Measurements from ENCODE around the gene TNS3. TPM values are rescaled to one million over a fixed set of nuclear protein-coding genes. Genes with fewer than 3 reads are reported as not detected.

Gene TNS3
- total RNA-seq, 5 donors from 2014 or later (not counting 1 experiment from before 2014, with no cell fraction given), result 0.58 to 3.7 (median 2.0) TPM

DNA sequence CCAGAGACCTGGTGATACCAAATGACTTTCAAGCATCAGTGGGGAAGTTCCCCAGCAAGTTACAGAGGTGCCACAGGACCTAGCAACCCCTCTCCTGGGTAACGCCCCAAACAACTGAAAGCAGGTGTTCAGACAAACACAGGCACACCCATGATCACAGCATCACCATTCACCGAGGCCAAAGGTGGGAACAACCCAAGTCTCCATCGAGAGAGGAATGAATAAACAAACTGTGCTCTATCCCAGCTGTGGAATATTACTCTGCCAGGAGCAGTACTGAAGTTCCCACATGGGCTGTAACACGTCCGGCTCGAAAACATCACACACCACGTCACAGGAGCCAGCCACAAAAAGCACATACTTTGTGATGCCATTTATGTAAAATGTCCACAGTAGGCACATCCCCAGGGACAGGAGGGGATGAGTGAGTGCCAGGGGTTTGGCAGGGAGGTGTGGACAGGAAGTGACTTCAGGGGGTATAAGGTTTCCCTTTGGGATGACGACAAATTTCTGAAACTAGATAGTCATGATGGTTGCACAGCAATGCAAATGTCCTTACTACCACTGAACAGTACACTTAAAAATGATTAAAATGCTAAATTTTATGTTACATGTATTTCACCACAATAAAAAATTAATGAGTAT lies 222.8 kb downstream of the TNS3 start:
- Mint-ChIP-seq H3K27ac (no peak overlapping the region), H3K36me3 (no peaks in the 10 kb centered on the region), H3K4me3 (no peak overlapping the region), H3K27me3 (no peaks in the 10 kb centered on the region), H3K4me1 (peaks cover 0 to 6% (median 3%) of the 10 kb centered on the region in 3 donors), H3K9me3 (no peaks in the 10 kb centered on the region)
- no peak for ATAC-seq (replicated peaks in 1 of 4)
- Histone ChIP-seq H3K4me1 (ENCODE audit: control insufficient read depth in 1 of 2, extremely low read depth in 1 of 2, insufficient read depth in 2 of 2, low read length in 2 of 2) (peaks cover 0 to 3% of the 10 kb centered on the region in 2 experiments), H3K27ac (ENCODE audit: low read length) (no peak overlapping the region), H3K27me3 (replicated peaks in 1 of 2; ENCODE audit: control insufficient read depth in 2 of 2, extremely low read depth in 1 of 2, insufficient read depth in 2 of 2, low read length in 1 of 2) (peaks cover 0 to 3% of the 10 kb centered on the region in 2 experiments), H3K36me3 (ENCODE audit: control insufficient read depth in 2 of 2, extremely low read depth in 1 of 2, insufficient read depth in 1 of 2, low read length in 1 of 2) (no peaks in the 10 kb centered on the region), H3K4me3 (ENCODE audit: control insufficient read depth in 1 of 2, extremely low read depth in 1 of 2, low read length in 1 of 2) (no peak overlapping the region), H3K9me3 (no peaks in the 10 kb centered on the region)
- ChIA-PET POLR2A (no interaction called here), CTCF (no interaction called here)
- DNase-seq, result no peak
- WGBS (ENCODE audit: insufficient coverage), result 78% methylated on average over 5 of the region's 8 CpGs

DNA sequence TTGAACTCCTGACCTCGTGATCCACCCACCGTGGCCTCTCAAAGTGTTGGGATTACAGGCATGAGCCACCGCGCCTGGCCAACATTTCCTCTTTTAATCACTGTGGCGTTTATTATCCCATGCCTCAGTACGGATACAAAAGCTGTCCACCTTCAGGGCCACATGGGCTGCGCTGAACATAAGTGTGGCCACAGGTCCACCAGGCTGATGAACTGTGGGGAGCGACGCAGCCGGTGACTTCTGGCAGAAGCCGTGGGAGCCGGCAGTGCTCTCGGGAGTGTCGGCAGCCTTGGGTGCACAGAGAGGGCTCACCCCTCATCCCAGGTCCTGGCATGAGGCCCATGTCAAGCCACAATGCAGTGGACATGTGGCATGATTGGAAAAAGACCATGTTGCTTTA lies 223.6 kb downstream of the TNS3 start:
- Histone ChIP-seq H3K27me3 (replicated peaks in 1 of 2; ENCODE audit: control insufficient read depth in 2 of 2, extremely low read depth in 1 of 2, insufficient read depth in 2 of 2, low read length in 1 of 2) (peaks cover 0 to 3% of the 10 kb centered on the region in 2 experiments), H3K9me3 (no peaks in the 10 kb centered on the region), H3K36me3 (ENCODE audit: control insufficient read depth in 2 of 2, extremely low read depth in 1 of 2, insufficient read depth in 1 of 2, low read length in 1 of 2) (no peaks in the 10 kb centered on the region), H3K4me3 (ENCODE audit: control insufficient read depth in 1 of 2, extremely low read depth in 1 of 2, low read length in 1 of 2) (no peak overlapping the region), H3K27ac (ENCODE audit: low read length) (no peak overlapping the region), H3K4me1 (ENCODE audit: control insufficient read depth in 1 of 2, extremely low read depth in 1 of 2, insufficient read depth in 2 of 2, low read length in 2 of 2) (peaks cover 0 to 3% of the 10 kb centered on the region in 2 experiments)
- ATAC-seq (replicated peaks in 1 of 4), result no peak
- POLR2A ChIA-PET, result no interaction called here
- CTCF ChIA-PET, result no interaction called here
- no peak for DNase-seq
- no peak overlapping the region for H3K27ac Mint-ChIP-seq
- no peaks in the 10 kb centered on the region for H3K9me3 Mint-ChIP-seq
- WGBS (ENCODE audit: insufficient coverage), result 94% methylated on average over 14 of the region's 14 CpGs
- peaks cover 0 to 6% (median 3%) of the 10 kb centered on the region in 3 donors for H3K4me1 Mint-ChIP-seq
- H3K36me3 Mint-ChIP-seq, result no peaks in the 10 kb centered on the region
- no peak overlapping the region for H3K4me3 Mint-ChIP-seq
- no peaks in the 10 kb centered on the region for H3K27me3 Mint-ChIP-seq

DNA sequence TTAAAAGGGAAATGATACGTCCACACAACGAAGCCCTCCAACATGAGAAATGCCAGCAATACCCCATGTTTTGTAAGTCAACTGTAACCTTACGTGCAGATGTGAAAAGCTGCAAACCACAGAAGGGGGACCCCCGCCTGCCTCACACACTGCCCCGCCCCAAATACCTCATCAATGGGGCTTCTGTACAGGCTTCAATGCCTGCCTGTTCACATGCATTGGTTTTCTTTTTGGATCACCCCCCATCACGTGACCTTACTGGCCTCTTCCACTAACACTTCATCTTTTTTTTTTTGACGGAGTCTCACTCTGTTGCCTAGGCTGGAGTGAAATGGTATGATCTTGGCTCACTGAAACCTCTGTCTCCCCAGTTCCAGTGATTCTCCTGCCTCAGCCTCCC lies 224.0 kb downstream of the TNS3 start:
- no peaks in the 10 kb centered on the region for H3K27me3 Mint-ChIP-seq
- 66% methylated on average over 5 of the region's 7 CpGs for WGBS (ENCODE audit: insufficient coverage)
- no peaks in the 10 kb centered on the region for H3K36me3 ChIP-seq (ENCODE audit: control insufficient read depth in 2 of 2, extremely low read depth in 1 of 2, insufficient read depth in 1 of 2, low read length in 1 of 2)
- peaks cover 0 to 3% of the 10 kb centered on the region in 2 experiments for H3K27me3 ChIP-seq (replicated peaks in 1 of 2; ENCODE audit: control insufficient read depth in 2 of 2, extremely low read depth in 1 of 2, insufficient read depth in 2 of 2, low read length in 1 of 2)
- H3K9me3 Mint-ChIP-seq, result no peaks in the 10 kb centered on the region
- H3K36me3 Mint-ChIP-seq, result no peaks in the 10 kb centered on the region
- no peak for DNase-seq
- no peak overlapping the region for H3K27ac ChIP-seq (ENCODE audit: low read length)
- peaks cover 0 to 6% (median 3%) of the 10 kb centered on the region in 3 donors for H3K4me1 Mint-ChIP-seq
- H3K4me3 Mint-ChIP-seq, result no peak overlapping the region
- ChIA-PET CTCF (no interaction called here), POLR2A (no interaction called here)
- H3K4me3 ChIP-seq (ENCODE audit: control insufficient read depth in 1 of 2, extremely low read depth in 1 of 2, low read length in 1 of 2), result no peak overlapping the region
- H3K9me3 ChIP-seq, result no peaks in the 10 kb centered on the region
- peaks cover 0 to 3% of the 10 kb centered on the region in 2 experiments for H3K4me1 ChIP-seq (ENCODE audit: control insufficient read depth in 1 of 2, extremely low read depth in 1 of 2, insufficient read depth in 2 of 2, low read length in 2 of 2)
- no peak overlapping the region for H3K27ac Mint-ChIP-seq
- no peak for ATAC-seq (replicated peaks in 1 of 4)

DNA sequence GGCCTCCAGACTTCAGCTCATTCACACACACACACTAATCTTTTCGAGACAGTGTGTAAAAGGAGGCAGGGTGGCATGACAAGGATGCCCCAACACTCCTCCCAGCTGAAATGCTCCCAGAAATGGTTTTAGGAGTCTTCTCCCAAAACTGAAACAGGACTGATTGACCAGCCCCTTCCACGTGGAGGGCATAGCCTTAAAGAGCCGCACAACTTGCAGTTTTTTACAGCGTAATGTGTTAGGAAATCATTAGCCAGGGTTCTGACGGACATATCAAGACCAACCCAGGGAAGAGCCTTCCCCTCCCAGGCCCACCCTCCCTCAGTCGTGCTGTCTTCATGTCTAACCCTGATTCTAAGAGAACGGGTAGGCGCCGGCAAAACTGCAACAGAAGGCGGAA lies 224.6 kb downstream of the TNS3 start:
- H3K27me3 ChIP-seq (replicated peaks in 1 of 2; ENCODE audit: control insufficient read depth in 2 of 2, extremely low read depth in 1 of 2, insufficient read depth in 2 of 2, low read length in 1 of 2), result peaks cover 0 to 3% of the 10 kb centered on the region in 2 experiments
- no peak overlapping the region for H3K27ac ChIP-seq (ENCODE audit: low read length)
- Mint-ChIP-seq H3K9me3 (no peaks in the 10 kb centered on the region), H3K4me3 (no peak overlapping the region), H3K27me3 (no peaks in the 10 kb centered on the region), H3K36me3 (no peaks in the 10 kb centered on the region), H3K27ac (no peak overlapping the region), H3K4me1 (peaks cover 0 to 6% (median 3%) of the 10 kb centered on the region in 3 donors)
- POLR2A ChIA-PET, result no interaction called here
- ATAC-seq (replicated peaks in 1 of 4), result no peak
- 75% methylated on average over 4 of the region's 10 CpGs for WGBS (ENCODE audit: insufficient coverage)
- H3K4me3 ChIP-seq (ENCODE audit: control insufficient read depth in 1 of 2, extremely low read depth in 1 of 2, low read length in 1 of 2), result no peak overlapping the region
- H3K9me3 ChIP-seq, result no peaks in the 10 kb centered on the region
- DNase-seq, result no peak
- no peaks in the 10 kb centered on the region for H3K36me3 ChIP-seq (ENCODE audit: control insufficient read depth in 2 of 2, extremely low read depth in 1 of 2, insufficient read depth in 1 of 2, low read length in 1 of 2)
- CTCF ChIA-PET, result no interaction called here
- peaks cover 0 to 3% of the 10 kb centered on the region in 2 experiments for H3K4me1 ChIP-seq (ENCODE audit: control insufficient read depth in 1 of 2, extremely low read depth in 1 of 2, insufficient read depth in 2 of 2, low read length in 2 of 2)

DNA sequence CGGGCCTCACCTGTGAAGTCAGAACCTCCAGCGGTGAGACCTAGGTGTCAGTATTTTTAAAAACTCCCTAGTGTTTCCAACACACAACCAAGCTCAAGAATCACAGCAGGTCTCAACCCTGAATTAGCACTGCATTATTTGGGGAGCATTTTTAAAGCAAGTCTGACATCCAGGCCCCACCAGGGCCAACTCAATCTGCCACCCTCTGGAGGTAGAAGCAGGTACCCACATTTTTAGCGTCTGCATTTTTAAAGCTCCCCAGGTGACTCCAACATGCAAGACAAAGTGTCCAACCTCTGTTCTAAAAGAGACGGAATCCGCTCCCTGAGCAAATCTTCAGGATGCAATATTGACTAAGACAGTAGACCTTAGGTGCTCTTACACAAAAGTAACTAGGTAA lies 225.7 kb downstream of the TNS3 start:
- H3K4me3 Mint-ChIP-seq, result no peak overlapping the region
- Histone ChIP-seq H3K4me1 (ENCODE audit: control insufficient read depth in 1 of 2, extremely low read depth in 1 of 2, insufficient read depth in 2 of 2, low read length in 2 of 2) (no peaks in the 10 kb centered on the region), H3K27me3 (replicated peaks in 1 of 2; ENCODE audit: control insufficient read depth in 2 of 2, extremely low read depth in 1 of 2, insufficient read depth in 2 of 2, low read length in 1 of 2) (peaks cover 0 to 3% of the 10 kb centered on the region in 2 experiments), H3K9me3 (no peaks in the 10 kb centered on the region), H3K36me3 (ENCODE audit: control insufficient read depth in 2 of 2, extremely low read depth in 1 of 2, insufficient read depth in 1 of 2, low read length in 1 of 2) (no peaks in the 10 kb centered on the region), H3K4me3 (ENCODE audit: control insufficient read depth in 1 of 2, extremely low read depth in 1 of 2, low read length in 1 of 2) (no peak overlapping the region), H3K27ac (ENCODE audit: low read length) (no peak overlapping the region)
- DNase-seq, result no peak
- POLR2A ChIA-PET, result no interaction called here
- CTCF ChIA-PET, result no interaction called here
- H3K4me1 Mint-ChIP-seq, result peaks cover 0 to under 1% (median 0%) of the 10 kb centered on the region in 3 donors
- H3K9me3 Mint-ChIP-seq, result no peaks in the 10 kb centered on the region
- ATAC-seq (replicated peaks in 1 of 4), result no peak
- WGBS (ENCODE audit: insufficient coverage), result 100% methylated on average over 3 of the region's 5 CpGs
- H3K27me3 Mint-ChIP-seq, result no peaks in the 10 kb centered on the region
- H3K27ac Mint-ChIP-seq, result no peak overlapping the region
- no peaks in the 10 kb centered on the region for H3K36me3 Mint-ChIP-seq

DNA sequence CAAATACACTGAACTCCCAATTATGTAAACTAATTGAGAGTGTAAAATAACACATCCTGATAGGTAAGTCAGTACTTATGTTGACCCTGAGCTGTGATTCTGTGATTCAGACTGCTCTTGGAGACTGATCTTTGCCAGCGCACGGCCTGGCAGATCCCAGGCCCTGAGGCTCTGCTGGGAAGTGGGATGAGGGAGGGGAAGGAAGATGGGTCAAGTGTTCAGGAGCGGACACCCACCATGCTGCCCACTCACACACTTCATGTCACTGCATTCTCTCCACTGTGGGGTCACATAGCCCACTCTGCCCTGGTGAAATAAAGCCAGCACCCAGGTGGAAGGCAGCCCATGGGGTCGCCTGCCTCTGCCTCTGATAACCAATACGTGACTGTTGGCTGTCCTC lies 226.2 kb downstream of the TNS3 start:
- no peak overlapping the region for H3K27ac Mint-ChIP-seq
- no peaks in the 10 kb centered on the region for H3K36me3 Mint-ChIP-seq
- Histone ChIP-seq H3K27ac (ENCODE audit: low read length) (no peak overlapping the region), H3K36me3 (ENCODE audit: control insufficient read depth in 2 of 2, extremely low read depth in 1 of 2, insufficient read depth in 1 of 2, low read length in 1 of 2) (no peaks in the 10 kb centered on the region), H3K27me3 (replicated peaks in 1 of 2; ENCODE audit: control insufficient read depth in 2 of 2, extremely low read depth in 1 of 2, insufficient read depth in 2 of 2, low read length in 1 of 2) (peaks cover 0 to 3% of the 10 kb centered on the region in 2 experiments), H3K4me3 (ENCODE audit: control insufficient read depth in 1 of 2, extremely low read depth in 1 of 2, low read length in 1 of 2) (no peak overlapping the region), H3K9me3 (no peaks in the 10 kb centered on the region), H3K4me1 (ENCODE audit: control insufficient read depth in 1 of 2, extremely low read depth in 1 of 2, insufficient read depth in 2 of 2, low read length in 2 of 2) (no peaks in the 10 kb centered on the region)
- H3K9me3 Mint-ChIP-seq, result no peaks in the 10 kb centered on the region
- 61% methylated on average over 3 of the region's 5 CpGs for WGBS (ENCODE audit: insufficient coverage)
- ATAC-seq (replicated peaks in 1 of 4) (no peak), DNase-seq (no peak)
- ChIA-PET CTCF (no interaction called here), POLR2A (no interaction called here)
- no peak overlapping the region for H3K4me3 Mint-ChIP-seq
- no peaks in the 10 kb centered on the region for H3K27me3 Mint-ChIP-seq
- H3K4me1 Mint-ChIP-seq, result no peaks in the 10 kb centered on the region
